ENCODE results near the gene FMO5.
"Not testable (repeated sequence)": the region's sequence is repeated elsewhere in the genome, so short reads cannot be mapped to it uniquely, and the experiment has no call there.

FMO5 gene

DNA sequence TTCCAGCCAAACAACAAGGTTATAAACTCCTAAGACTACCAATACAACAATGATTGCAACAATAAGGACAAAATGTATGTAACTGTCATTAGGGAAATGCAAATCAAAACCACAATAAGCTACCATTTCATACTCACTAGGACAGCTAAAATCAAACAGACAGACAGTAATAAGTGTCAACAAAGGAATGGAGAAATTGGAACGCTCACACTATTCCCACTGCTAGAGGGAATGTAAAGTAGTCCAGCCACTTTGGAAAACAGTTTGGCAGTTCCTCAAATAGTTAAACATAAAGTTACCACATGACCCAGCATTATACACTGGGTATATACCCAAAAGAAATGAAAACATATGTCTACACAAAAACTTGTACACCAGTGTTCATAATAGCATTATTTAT lies 62.1 kb downstream of the FMO5 start:
- Mint-ChIP-seq H3K4me3 (no peak overlapping the region), H3K4me1 (no peaks in the 10 kb centered on the region), H3K36me3 (ENCODE audit: low read depth) (peaks cover 69% of the 10 kb centered on the region), H3K9me3 (no peaks in the 10 kb centered on the region), H3K27ac (no peak overlapping the region), H3K27me3 (ENCODE audit: low read depth) (no peaks in the 10 kb centered on the region)
- TF ChIP-seq, protein P1, sequence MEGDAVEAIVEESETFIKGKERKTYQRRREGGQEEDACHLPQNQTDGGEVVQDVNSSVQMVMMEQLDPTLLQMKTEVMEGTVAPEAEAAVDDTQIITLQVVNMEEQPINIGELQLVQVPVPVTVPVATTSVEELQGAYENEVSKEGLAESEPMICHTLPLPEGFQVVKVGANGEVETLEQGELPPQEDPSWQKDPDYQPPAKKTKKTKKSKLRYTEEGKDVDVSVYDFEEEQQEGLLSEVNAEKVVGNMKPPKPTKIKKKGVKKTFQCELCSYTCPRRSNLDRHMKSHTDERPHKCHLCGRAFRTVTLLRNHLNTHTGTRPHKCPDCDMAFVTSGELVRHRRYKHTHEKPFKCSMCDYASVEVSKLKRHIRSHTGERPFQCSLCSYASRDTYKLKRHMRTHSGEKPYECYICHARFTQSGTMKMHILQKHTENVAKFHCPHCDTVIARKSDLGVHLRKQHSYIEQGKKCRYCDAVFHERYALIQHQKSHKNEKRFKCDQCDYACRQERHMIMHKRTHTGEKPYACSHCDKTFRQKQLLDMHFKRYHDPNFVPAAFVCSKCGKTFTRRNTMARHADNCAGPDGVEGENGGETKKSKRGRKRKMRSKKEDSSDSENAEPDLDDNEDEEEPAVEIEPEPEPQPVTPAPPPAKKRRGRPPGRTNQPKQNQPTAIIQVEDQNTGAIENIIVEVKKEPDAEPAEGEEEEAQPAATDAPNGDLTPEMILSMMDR (IDR thresholded peaks at IDR 0.05; ENCODE audit: unreplicated experiment in 3 of 3), result no peak

DNA sequence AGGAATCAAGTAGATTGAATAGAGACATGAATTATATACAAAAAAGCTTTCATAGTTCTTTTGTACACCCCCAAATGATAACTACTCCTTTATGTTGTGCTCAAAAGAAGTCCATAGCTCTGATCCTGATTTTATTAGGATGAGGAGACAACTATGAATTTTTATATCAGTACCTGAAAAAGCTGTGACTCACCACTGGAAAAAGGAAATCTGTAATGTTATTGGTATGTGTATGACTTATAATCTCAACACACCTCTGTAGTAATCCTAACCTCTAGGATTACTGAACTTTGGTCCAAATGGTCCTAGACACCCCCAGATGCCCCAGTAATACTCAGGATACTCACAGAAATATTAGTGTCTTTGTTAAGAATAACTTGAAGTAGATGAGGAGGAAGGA lies 63.0 kb downstream of the FMO5 start:
- Mint-ChIP-seq H3K9me3 (no peaks in the 10 kb centered on the region), H3K36me3 (ENCODE audit: low read depth) (peaks cover 77% of the 10 kb centered on the region), H3K27me3 (ENCODE audit: low read depth) (no peaks in the 10 kb centered on the region), H3K27ac (no peak overlapping the region), H3K4me3 (no peak overlapping the region), H3K4me1 (no peaks in the 10 kb centered on the region)
- TF ChIP-seq, protein P1 (IDR thresholded peaks at IDR 0.05; ENCODE audit: unreplicated experiment in 3 of 3), result no peak

DNA sequence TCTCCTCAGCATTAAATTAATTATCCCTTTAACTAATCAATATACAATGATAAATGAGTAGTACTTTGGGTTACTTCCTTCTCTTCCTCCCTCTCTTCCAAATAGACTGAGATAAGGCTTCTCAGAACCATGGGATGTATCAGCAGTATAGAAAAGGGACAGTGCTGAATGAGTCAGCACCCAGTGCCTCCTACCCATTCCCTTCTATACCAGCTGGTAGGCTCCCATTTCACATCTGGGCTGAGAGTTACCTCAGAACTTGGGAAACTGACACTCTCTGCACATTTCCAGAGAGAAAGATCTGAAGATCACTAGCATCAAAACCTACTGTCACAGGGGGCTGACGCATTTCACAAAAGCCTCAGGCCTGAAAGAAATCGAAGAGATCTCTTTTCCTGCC lies 68.0 kb downstream of the FMO5 start:
- peaks cover 65% of the 10 kb centered on the region for H3K36me3 Mint-ChIP-seq (ENCODE audit: low read depth)
- H3K27ac Mint-ChIP-seq; H3K4me3 Mint-ChIP-seq; H3K4me1 Mint-ChIP-seq; H3K27me3 Mint-ChIP-seq (ENCODE audit: low read depth); H3K9me3 Mint-ChIP-seq: not testable (repeated sequence)

DNA sequence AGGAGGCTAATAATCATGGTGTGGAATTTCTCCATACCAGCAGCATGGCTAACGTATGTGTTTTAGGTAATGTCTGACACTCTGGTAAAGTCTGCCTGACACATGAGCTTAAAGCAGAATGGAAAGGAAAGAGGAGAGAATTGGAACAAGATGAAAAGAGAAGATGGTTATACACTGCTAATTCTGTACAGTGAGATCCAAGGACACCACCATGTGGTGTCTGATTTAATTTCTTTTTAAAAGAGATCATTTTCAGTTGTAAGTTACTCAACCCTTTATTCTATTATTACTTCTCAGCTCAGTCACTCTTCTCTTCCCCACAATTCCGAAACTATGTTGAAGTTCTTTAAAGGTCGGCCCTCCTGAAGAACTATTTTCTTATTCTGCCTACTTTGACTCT lies 68.5 kb downstream of the FMO5 start:
- Mint-ChIP-seq H3K27ac (no peak overlapping the region), H3K4me3 (no peak overlapping the region), H3K9me3 (no peaks in the 10 kb centered on the region), H3K4me1 (no peaks in the 10 kb centered on the region), H3K36me3 (ENCODE audit: low read depth) (peaks cover 63% of the 10 kb centered on the region), H3K27me3 (ENCODE audit: low read depth) (no peaks in the 10 kb centered on the region)
- TF ChIP-seq, protein P1 (IDR thresholded peaks at IDR 0.05; ENCODE audit: unreplicated experiment in 3 of 3), result no peak

DNA sequence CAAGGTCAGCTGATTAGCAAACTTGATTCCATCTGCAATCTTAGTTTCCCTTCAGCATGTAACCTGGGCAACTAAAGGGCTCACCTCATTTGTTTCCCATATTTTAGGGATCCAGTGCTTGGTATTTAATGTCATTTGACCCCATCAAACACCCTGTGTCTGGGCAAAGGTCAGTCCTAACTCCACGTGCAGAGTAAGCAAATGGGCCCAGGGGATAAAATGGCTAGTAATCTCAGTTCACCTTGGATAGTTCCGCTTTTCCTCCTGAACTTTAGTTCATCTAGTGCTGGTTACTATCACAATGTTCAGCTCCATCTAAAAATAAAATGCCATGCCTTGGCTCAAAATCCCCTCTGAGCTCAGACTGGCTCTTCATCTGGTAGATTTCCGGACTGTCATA lies 72.4 kb downstream of the FMO5 start:
- TF ChIP-seq, protein P1 (IDR thresholded peaks at IDR 0.05; ENCODE audit: unreplicated experiment in 3 of 3), result no peak
- Mint-ChIP-seq H3K36me3 (ENCODE audit: low read depth) (peaks cover 31% of the 10 kb centered on the region), H3K4me3 (no peak overlapping the region), H3K9me3 (no peaks in the 10 kb centered on the region), H3K4me1 (no peaks in the 10 kb centered on the region), H3K27me3 (ENCODE audit: low read depth) (no peaks in the 10 kb centered on the region), H3K27ac (no peak overlapping the region)

DNA sequence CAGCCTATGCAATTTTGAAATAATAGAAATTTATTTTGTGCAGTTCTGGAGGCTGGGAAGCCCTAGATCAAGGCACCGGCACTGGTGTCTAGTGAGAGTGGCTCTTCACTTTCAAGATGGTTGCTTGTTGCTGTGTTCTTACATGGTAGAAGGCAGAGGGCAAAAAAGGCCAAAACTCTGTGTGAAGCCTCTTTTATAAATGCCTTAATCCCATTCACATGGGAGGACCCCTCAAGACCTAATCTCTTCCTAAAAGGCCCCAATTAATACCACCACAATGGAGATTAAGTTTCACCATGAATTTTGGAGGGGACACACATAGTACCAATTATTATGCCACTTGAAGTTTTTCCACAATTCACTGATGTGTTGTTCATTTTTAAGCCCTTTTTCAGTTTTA lies 73.9 kb downstream of the FMO5 start:
- TF ChIP-seq, protein P1 (IDR thresholded peaks at IDR 0.05; ENCODE audit: unreplicated experiment in 3 of 3), result no peak
- Mint-ChIP-seq H3K4me3 (no peak overlapping the region), H3K4me1 (no peaks in the 10 kb centered on the region), H3K36me3 (ENCODE audit: low read depth) (peaks cover 17% of the 10 kb centered on the region), H3K9me3 (no peaks in the 10 kb centered on the region), H3K27me3 (ENCODE audit: low read depth) (no peaks in the 10 kb centered on the region), H3K27ac (no peak overlapping the region)

All from nephron (organoid).